ENCODE measurements around the gene UTS2.

UTS2 gene

GRCh38 chr1:7852804-7853683 lies at the start of gene UTS2:
Gene UTS2, minus strand, starts transcription at chr1:7853065. Its CDS starts 62 bp downstream, at chr1:7853003.
- no peak for DNase-seq (ENCODE audit: low spot score)

- peak; percentile 14 for DNase-seq (ENCODE audit: low spot score)
Measured at GRCh38 chr1:7899741-7900140, 46.9 kb upstream of the UTS2 start.

- no peak for DNase-seq (ENCODE audit: low spot score)
Measured at GRCh38 chr1:7898962-7899361, 46.1 kb upstream of the UTS2 start.

- no peak for DNase-seq (ENCODE audit: low spot score)
Measured at GRCh38 chr1:7896994-7897393, 44.1 kb upstream of the UTS2 start.

GRCh38 chr1:7893529-7894180 lies 40.8 kb upstream of the UTS2 start:
- DNase-seq (ENCODE audit: low spot score) = peak; percentile 80

GRCh38 chr1:7891804-7892203 lies 38.9 kb upstream of the UTS2 start:
- DNase-seq (ENCODE audit: low spot score) = no peak

- DNase-seq (ENCODE audit: low spot score) = no peak
Measured at GRCh38 chr1:7890853-7891252, 38.0 kb upstream of the UTS2 start.

- DNase-seq (ENCODE audit: low spot score) = peak; percentile 35
Measured at GRCh38 chr1:7888248-7889081, 35.6 kb upstream of the UTS2 start.

GRCh38 chr1:7886405-7886745 lies 33.5 kb upstream of the UTS2 start:
- no peak for DNase-seq (ENCODE audit: low spot score)

GRCh38 chr1:7885513-7886404 lies 32.9 kb upstream of the UTS2 start:
- no peak for DNase-seq (ENCODE audit: low spot score)

GRCh38 chr1:7884757-7885156 lies 31.9 kb upstream of the UTS2 start:
- no peak for DNase-seq (ENCODE audit: low spot score)

- DNase-seq (ENCODE audit: low spot score) = no peak
Measured at GRCh38 chr1:7879228-7879627, 26.4 kb upstream of the UTS2 start.

- no peak for DNase-seq (ENCODE audit: low spot score)
Measured at GRCh38 chr1:7878027-7878426, 25.2 kb upstream of the UTS2 start.

GRCh38 chr1:7873801-7874795 lies 21.2 kb upstream of the UTS2 start:
- DNase-seq (ENCODE audit: low spot score) = no peak

GRCh38 chr1:7871136-7871535 lies 18.3 kb upstream of the UTS2 start:
- no peak for DNase-seq (ENCODE audit: low spot score)

GRCh38 chr1:7869136-7869920 lies 16.5 kb upstream of the UTS2 start:
- DNase-seq (ENCODE audit: low spot score) = no peak

GRCh38 chr1:7868070-7868780 lies 15.4 kb upstream of the UTS2 start:
- DNase-seq (ENCODE audit: low spot score) = no peak

- DNase-seq (ENCODE audit: low spot score) = no peak
Measured at GRCh38 chr1:7865978-7866377, 13.1 kb upstream of the UTS2 start.

- DNase-seq (ENCODE audit: low spot score) = no peak
Measured at GRCh38 chr1:7863756-7864328, 11.0 kb upstream of the UTS2 start.
